ENCODE data around the gene DNLZ. TPM values are rescaled to one million over a fixed set of nuclear protein-coding genes. Genes with fewer than 3 reads are reported as not detected.

Gene DNLZ
- total RNA-seq, 3 donors from 2014 or later = 75.5 to 82.7 (median 75.5) TPM

DNA sequence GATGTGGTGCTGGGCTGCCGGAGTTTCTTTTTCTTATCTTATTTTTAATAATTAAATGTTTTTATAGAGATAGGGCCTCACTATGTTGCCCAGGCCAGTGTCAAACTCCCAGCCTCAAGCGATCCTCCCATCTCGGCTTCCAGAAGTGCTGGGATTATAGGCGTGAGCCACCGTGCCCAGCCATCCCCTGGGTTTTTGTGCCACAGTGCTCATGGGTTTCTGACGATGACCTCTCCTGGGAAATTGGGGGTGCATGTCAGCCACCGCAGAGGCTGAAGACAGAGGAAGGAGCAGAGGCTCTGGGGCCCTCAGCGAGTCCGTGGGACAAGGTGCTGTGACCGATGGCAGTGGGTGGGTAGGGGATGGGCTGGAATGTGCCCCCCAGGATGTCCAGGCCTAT lies 21.8 kb downstream of the DNLZ start:
- H3K4me3 Mint-ChIP-seq = no peak overlapping the region
- H3K27me3 Mint-ChIP-seq (ENCODE audit: low read depth) = no peaks in the 10 kb centered on the region
- peaks cover 2% of the 10 kb centered on the region for H3K4me1 Mint-ChIP-seq (ENCODE audit: low read depth)
- H3K9me3 Mint-ChIP-seq = no peaks in the 10 kb centered on the region
- ATAC-seq (no peak), DNase-seq (no peak)
- H3K36me3 Mint-ChIP-seq (ENCODE audit: insufficient read depth) = no peaks in the 10 kb centered on the region

DNA sequence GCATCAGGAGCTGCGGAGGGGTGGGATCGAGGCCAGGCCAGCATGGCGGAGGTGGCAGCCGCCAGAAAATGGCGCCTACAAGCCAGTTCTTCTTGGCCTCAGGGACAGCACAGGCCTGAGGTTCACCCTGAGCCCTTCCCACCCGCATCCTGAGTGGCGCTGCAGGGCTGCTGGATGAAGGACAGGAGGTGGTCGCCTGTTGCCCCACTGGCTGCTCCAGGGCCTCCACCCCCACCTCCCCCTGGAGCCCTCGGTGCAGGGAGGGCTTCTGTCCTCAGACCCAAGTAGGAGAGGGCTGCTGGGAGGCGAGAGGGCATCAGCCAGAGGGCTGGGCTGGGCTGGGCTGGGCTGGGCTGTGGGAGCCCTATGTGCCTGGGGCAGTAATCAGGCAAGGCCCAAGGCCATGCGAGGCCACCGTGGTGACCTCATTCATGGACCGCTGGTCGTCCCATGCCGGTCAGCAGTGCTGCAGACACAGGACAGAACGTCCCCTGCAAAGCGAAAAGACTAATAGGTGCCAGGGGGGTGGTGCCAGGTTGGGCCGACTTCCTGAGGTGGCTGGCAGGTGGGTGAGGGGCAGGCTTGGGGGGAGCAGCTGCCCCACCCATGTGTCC lies 22.4 kb downstream of the DNLZ start:
- H3K27me3 Mint-ChIP-seq (ENCODE audit: low read depth) = no peaks in the 10 kb centered on the region
- H3K9me3 Mint-ChIP-seq = no peaks in the 10 kb centered on the region
- ATAC-seq (no peak), DNase-seq (no peak)
- H3K4me3 Mint-ChIP-seq = no peak overlapping the region
- H3K36me3 Mint-ChIP-seq (ENCODE audit: insufficient read depth) = no peaks in the 10 kb centered on the region
- H3K4me1 Mint-ChIP-seq (ENCODE audit: low read depth) = peaks cover 2% of the 10 kb centered on the region

DNA sequence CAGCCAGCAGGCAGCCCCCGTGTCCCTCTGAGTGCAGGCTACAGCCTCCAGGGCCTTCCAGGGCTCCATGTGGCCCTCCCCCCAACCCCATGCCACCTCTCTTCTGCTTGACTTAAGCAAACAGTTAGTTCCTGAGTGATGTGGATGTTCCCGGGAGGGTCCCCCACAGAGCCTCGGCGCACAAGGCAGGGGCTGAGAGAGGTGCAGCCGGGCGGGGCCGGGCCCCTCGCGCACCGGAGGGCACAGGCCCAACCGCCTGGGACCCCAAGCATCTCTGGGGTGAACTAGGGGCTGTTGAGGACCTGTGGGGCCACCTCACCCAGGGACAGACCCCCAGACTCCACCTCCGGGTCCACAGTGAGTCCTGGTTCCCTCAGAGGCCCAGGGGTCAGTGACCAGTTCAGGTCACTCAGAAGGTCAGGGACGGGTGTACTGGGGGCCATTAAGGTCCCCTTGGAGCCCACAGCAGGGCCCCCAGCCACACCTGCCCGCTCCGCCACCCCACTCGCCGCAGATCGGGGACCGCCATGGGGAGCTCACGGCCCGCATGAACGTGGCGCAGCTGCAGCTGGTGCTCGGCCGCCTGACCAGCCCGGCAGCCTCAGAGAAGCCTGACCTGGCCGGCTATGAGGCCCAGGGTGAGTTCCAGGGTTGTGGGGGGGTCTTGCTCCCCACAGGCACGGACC lies 23.0 kb downstream of the DNLZ start:
- DNase-seq (no peak), ATAC-seq (no peak)
- no peaks in the 10 kb centered on the region for H3K27me3 Mint-ChIP-seq (ENCODE audit: low read depth)
- H3K9me3 Mint-ChIP-seq = no peaks in the 10 kb centered on the region
- H3K36me3 Mint-ChIP-seq (ENCODE audit: insufficient read depth) = no peaks in the 10 kb centered on the region
- H3K4me1 Mint-ChIP-seq (ENCODE audit: low read depth) = peaks cover 2% of the 10 kb centered on the region
- no peak overlapping the region for H3K4me3 Mint-ChIP-seq

DNA sequence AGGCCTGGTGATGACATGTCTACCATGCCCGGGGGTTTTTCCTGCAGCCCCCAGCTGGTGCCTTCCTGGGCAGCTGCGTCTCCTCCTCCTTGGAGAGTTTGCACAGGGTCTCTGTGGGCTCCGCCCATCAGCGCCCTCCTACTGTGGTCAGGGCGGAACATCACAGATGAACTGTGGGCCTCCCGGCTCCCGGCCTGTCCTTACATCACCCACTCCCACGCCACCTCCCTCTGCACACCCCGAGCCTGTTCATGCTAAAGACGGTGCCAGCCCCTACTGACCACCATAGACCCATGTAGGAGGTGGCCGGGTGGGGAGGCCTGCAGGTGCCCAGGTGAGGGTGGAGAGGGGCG lies 23.6 kb downstream of the DNLZ start:
- Mint-ChIP-seq H3K36me3 (ENCODE audit: insufficient read depth) (no peaks in the 10 kb centered on the region), H3K4me3 (no peak overlapping the region), H3K9me3 (no peaks in the 10 kb centered on the region), H3K27me3 (ENCODE audit: low read depth) (no peaks in the 10 kb centered on the region), H3K4me1 (ENCODE audit: low read depth) (peaks cover 2% of the 10 kb centered on the region)
- no peak for ATAC-seq
- DNase-seq = no peak

DNA sequence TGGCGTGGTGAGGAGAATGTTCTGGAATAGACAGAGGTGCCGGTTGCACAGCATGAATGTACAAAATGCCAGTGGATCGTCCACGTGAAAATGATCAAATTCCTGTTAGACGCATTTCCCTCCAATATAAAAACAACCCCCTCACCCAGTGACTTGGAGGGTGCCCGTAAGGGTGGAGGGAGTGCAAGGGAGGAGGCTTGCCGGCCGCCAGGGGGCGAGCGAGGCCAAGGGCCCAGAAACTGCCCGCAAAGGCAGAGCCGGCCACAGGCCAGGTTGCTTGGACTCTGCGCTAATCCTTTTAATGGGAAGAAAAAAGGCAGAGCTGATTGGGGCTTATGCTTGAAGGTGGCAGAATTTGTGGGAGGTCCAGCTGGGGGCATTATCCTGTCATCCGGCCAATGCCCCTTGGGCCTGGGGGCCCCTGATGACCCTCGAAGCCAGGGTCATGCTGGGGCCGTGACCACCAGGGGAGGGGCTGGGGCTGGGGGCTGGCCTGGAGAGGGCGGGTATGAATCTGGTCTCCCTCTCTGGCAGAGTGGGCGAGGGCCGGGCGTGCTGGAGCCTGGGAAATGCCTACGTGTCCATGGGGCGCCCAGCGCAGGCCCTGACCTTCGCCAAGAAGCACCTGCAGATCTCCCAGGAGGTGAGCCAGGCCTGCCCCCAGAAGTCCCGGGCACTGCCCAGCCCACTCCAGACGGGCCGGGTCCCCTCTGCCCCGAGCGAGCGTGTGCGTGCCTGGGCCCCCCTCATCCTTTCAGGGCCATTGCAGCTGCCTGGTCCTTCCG lies 24.2 kb downstream of the DNLZ start:
- peaks cover 2% of the 10 kb centered on the region for H3K4me1 Mint-ChIP-seq (ENCODE audit: low read depth)
- DNase-seq (no peak), ATAC-seq (peak in 1 of 2 donors; percentile 53)
- H3K27me3 Mint-ChIP-seq (ENCODE audit: low read depth) = no peaks in the 10 kb centered on the region
- H3K36me3 Mint-ChIP-seq (ENCODE audit: insufficient read depth) = no peaks in the 10 kb centered on the region
- no peak overlapping the region for H3K4me3 Mint-ChIP-seq
- no peaks in the 10 kb centered on the region for H3K9me3 Mint-ChIP-seq

DNA sequence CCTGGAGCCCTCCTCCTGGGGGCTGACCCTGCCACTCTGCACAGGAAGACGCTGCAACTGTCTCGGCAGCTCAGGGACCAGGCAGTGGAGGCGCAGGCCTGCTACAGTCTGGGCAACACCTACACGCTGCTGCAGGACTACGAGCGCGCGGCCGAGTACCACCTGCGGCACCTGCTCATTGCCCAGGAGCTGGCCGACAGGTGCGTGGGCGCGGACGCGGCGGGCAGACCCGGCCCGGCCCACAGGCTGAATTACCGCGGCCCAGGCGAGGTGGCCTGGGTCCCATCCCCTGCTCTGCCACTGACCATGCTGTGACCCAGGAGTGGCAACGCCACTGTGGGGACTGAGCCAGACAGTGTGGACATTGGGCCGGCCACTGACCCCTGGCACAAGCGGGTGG lies 25.0 kb downstream of the DNLZ start:
- ATAC-seq = no peak
- Mint-ChIP-seq H3K4me1 (ENCODE audit: low read depth) (peaks cover 2% of the 10 kb centered on the region), H3K4me3 (no peak overlapping the region), H3K27me3 (ENCODE audit: low read depth) (no peaks in the 10 kb centered on the region), H3K9me3 (no peaks in the 10 kb centered on the region), H3K36me3 (ENCODE audit: insufficient read depth) (no peaks in the 10 kb centered on the region)
- no peak for DNase-seq

DNA sequence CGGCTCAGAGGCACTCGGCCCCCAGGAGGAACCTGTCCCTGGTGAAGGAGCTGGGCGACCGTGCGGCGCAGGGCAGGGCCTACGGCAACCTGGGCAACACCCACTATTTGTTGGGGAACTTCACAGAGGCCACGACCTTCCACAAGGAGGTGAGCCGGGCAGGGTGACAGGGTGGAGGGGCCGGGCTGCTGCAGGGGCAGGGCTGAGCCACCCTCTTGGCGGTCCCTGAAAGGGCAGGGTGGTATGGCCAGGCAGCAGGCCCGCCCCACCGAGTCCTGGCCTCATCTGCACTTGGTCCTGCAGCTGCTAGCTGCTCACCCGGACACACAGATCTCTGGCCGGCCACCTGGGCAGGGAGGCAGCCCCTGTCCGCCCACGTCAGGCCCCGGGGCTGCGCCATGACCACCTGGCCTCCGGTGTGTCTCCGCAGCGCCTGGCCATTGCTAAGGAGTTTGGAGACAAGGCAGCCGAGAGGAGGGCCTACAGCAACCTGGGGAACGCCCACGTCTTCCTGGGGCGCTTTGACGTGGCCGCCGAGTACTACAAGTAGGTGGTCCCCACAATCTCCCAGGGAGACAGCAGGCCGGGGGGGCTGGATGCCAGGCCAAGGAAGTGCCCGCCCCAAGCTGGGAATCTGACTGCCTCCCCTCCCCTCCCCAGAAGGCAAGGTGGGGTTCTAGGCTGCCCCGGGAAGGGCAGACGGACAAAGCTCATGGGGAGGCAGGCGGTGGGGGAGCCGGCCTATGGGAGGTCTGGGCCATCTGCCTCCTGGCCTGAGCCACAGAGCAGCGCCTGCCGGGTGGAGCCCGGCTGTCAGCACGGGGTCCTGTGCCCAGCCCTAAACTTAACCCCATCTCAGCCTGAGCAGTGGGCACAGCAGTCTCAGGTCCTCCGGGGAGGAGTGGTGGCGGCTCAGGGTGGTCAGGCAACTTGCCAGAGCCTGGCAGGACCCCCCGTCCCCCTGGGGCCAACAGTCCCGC lies 25.8 kb downstream of the DNLZ start:
- ATAC-seq = no peak
- H3K9me3 Mint-ChIP-seq = no peaks in the 10 kb centered on the region
- no peaks in the 10 kb centered on the region for H3K4me1 Mint-ChIP-seq (ENCODE audit: low read depth)
- H3K36me3 Mint-ChIP-seq (ENCODE audit: insufficient read depth) = no peaks in the 10 kb centered on the region
- DNase-seq = no peak
- no peak overlapping the region for H3K4me3 Mint-ChIP-seq
- H3K27me3 Mint-ChIP-seq (ENCODE audit: low read depth) = no peaks in the 10 kb centered on the region

DNA sequence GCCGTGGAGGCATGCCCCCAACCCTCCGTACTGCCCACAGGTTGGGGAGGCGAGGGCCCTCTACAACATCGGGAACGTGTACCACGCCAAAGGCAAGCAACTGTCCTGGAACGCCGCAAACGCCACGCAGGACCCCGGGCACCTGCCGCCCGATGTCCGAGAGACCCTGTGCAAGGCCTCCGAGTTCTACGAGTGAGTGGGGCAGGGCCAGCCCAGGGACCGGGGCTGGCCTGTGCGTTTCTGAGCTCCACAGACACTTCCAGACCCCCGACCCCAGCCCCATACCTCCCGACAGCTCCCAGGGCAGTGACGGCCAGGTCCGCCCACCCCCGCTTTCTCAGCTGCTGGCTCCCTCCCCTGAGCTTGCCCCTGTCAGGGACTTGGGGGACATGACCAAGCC lies 26.7 kb downstream of the DNLZ start:
- no peaks in the 10 kb centered on the region for H3K9me3 Mint-ChIP-seq
- no peak for ATAC-seq
- H3K27me3 Mint-ChIP-seq (ENCODE audit: low read depth) = no peaks in the 10 kb centered on the region
- H3K4me3 Mint-ChIP-seq = no peak overlapping the region
- H3K4me1 Mint-ChIP-seq (ENCODE audit: low read depth) = no peaks in the 10 kb centered on the region
- DNase-seq = no peak
- H3K36me3 Mint-ChIP-seq (ENCODE audit: insufficient read depth) = no peaks in the 10 kb centered on the region

DNA sequence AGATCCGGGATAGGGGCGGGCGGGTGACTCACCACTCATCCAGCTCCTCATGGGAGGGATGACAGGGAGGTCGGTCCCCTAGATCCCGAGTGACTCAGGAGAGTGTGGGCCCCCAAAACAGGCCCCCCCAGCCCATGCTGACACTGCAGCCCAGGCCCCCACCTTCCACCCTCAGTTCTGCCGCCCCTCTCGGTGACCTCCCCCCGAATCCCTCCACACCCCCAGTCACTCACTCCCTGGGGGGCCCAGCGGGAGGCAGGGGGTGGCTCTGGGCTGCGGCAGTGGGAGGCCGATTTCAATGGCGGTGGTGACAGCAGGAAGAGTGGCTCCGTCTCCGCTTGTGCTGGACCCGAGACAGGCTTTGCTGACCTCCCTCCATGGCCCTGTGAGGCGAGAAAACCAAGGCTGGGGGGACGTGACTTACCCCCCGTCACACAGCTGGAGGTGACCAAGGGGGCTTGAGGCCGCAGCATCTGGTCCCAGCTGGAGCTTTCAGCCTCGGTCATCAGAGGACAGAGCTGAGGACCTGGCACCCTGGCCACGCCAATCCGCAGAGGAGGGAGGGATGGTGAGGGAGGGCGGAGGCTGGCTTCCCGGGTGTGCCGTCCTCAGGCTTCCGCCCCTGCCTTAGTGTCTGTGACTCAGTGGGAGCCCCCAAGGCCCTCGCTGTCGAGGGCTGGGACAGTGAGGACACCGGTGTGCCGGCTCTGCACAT lies 27.2 kb downstream of the DNLZ start:
- no peak overlapping the region for H3K4me3 Mint-ChIP-seq
- H3K27me3 Mint-ChIP-seq (ENCODE audit: low read depth) = no peaks in the 10 kb centered on the region
- H3K4me1 Mint-ChIP-seq (ENCODE audit: low read depth) = no peaks in the 10 kb centered on the region
- no peaks in the 10 kb centered on the region for H3K36me3 Mint-ChIP-seq (ENCODE audit: insufficient read depth)
- no peak for DNase-seq
- no peak for ATAC-seq
- no peaks in the 10 kb centered on the region for H3K9me3 Mint-ChIP-seq

DNA sequence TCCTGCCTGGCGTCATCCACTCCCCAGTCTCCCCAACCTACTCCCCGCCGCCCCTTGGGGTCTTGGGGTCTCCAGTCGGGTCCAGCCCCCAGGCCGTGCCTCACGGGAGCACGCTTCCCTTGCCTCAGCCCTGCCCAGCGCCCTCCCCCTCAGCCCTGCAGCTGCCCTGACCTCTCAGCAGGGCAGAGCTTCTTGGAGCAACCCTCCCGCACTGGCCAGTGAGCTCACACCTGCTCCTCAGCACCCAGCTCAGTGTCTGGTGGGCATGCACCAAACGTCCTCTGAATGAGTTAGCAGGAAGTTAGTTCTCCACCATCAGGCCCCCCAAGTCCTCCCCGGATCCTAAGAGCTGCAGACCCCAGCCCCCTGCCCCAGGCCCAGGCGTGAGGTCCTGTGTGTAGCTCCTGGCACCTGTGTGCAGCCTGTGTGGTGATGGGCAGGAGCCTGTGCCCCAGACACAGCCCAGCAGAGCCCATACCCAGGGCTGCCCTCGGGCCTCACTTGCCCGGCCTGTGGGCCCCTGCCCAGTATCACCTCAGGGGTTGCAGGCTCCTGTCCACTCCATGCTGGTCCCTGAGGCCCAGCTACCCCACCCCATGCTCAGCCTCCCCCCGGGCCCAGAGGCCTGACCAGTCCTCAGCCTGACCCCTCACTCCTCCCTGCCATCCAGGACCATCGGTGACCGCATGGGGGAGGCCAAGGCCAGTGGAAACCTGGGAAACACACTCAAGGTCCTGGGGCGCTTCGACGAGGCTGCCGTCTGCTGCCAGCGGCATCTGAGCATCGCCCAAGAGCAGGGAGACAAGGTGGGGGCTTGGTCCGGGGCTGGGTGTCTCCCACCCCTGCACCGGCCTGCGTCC lies 28.0 kb downstream of the DNLZ start:
- H3K36me3 Mint-ChIP-seq (ENCODE audit: insufficient read depth) = no peaks in the 10 kb centered on the region
- H3K4me1 Mint-ChIP-seq (ENCODE audit: low read depth) = no peaks in the 10 kb centered on the region

DNA sequence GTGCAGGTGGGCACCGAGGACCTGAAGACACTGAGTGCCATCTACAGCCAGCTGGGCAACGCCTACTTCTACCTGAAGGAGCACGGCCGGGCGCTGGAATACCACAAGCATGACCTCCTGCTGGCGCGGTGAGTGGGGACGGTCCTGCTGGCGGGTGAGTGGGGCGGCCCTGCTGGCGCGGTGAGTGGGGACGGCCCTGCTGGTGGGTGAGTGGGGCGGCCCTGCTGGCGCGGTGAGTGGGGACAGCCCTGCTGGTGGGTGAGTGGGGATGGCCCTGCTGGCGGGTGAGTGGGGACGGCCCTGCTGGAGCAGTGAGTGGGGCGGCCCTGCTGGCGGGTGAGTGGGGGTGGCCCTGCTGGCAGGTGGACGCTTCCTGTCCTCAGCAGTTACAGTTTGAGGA lies 29.0 kb downstream of the DNLZ start:
- no peak overlapping the region for H3K4me3 Mint-ChIP-seq
- H3K9me3 Mint-ChIP-seq = no peaks in the 10 kb centered on the region
- ATAC-seq = no peak
- H3K27me3 Mint-ChIP-seq (ENCODE audit: low read depth) = no peaks in the 10 kb centered on the region
- no peaks in the 10 kb centered on the region for H3K36me3 Mint-ChIP-seq (ENCODE audit: insufficient read depth)
- DNase-seq = no peak
- no peaks in the 10 kb centered on the region for H3K4me1 Mint-ChIP-seq (ENCODE audit: low read depth)

More for the DNA sequence above, 28.0 kb downstream of the DNLZ start:
- Mint-ChIP-seq H3K9me3 (no peaks in the 10 kb centered on the region), H3K4me3 (no peak overlapping the region), H3K27me3 (ENCODE audit: low read depth) (no peaks in the 10 kb centered on the region)
- no peak for DNase-seq
- no peak for ATAC-seq

DNA sequence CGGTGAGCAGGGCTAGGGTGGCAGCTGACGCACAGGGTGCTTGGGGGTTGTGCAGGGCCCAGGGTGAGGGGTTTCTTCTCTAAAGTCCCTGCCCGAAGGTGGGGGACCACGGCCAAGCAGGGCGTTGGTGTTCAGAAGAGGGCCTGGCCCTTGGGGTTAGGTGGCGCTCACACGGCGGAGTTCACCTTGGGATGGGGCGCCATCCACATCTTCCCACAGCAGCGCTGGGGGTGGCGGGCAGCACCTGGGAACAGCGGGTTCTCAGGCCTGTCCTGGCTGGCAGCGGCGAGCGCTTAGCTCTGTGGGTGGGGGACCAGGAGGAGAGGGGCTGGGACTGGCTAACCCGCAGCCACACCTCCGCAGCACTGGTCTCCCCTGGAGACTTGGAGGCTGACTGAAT lies 30.1 kb downstream of the DNLZ start:
- H3K36me3 Mint-ChIP-seq (ENCODE audit: insufficient read depth) = no peaks in the 10 kb centered on the region
- no peaks in the 10 kb centered on the region for H3K9me3 Mint-ChIP-seq
- ATAC-seq (no peak), DNase-seq (no peak)
- no peak overlapping the region for H3K4me3 Mint-ChIP-seq
- H3K27me3 Mint-ChIP-seq (ENCODE audit: low read depth) = peaks cover 2% of the 10 kb centered on the region
- H3K4me1 Mint-ChIP-seq (ENCODE audit: low read depth) = peaks cover 3% of the 10 kb centered on the region

DNA sequence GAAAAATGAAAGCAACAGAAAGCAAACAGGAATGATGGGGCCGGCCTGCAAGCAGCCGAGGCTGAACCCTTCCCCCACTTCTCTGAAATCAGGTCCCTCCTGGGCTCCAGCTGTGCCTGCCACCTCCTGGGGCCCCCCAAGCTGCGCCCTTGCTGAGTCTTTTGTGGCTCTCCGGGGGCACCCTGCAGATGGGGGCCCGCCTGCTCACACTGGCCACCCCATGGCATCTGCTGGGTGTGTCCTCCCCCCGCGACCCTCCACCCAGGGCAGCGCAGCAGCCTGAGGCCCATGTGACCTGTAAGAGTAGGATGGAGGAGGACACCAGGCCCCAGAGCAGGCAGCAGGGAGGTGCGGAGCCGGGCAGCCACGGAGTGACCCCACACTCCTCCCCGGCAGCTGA lies 30.5 kb downstream of the DNLZ start:
- ATAC-seq = no peak
- Mint-ChIP-seq H3K4me1 (ENCODE audit: low read depth) (peaks cover 3% of the 10 kb centered on the region), H3K4me3 (no peak overlapping the region), H3K27me3 (ENCODE audit: low read depth) (peaks cover 2% of the 10 kb centered on the region), H3K9me3 (no peaks in the 10 kb centered on the region), H3K36me3 (ENCODE audit: insufficient read depth) (no peaks in the 10 kb centered on the region)
- no peak for DNase-seq

Data from activated T-cell treated with anti-CD3 and anti-CD28 coated beads, Interleukin-2, amount 50 U/mL, for 4 hours (primary cell).